ENCODE results near the gene C14orf180.

DNA sequence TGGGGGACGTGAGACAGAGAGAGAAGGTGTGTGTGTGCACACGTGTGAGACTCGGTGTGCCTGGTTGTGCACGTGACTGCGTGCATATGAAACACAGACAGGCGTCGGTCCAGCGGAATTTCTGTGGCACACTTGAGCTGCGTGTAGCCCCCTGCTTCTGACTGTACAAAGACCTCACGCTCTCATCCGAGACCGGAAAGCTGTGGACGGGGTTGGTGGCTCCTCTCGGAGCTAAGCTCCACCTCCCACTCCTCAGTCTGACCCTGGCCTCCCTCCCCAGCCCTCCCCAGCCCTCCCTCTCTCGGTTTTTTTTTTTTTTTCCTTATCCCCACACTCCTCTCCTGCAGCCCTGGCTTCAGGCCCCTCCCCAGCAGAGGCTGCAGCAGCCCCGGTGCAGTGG lies 8.3 kb upstream of the C14orf180 start:
- TF ChIP-seq, protein P1, sequence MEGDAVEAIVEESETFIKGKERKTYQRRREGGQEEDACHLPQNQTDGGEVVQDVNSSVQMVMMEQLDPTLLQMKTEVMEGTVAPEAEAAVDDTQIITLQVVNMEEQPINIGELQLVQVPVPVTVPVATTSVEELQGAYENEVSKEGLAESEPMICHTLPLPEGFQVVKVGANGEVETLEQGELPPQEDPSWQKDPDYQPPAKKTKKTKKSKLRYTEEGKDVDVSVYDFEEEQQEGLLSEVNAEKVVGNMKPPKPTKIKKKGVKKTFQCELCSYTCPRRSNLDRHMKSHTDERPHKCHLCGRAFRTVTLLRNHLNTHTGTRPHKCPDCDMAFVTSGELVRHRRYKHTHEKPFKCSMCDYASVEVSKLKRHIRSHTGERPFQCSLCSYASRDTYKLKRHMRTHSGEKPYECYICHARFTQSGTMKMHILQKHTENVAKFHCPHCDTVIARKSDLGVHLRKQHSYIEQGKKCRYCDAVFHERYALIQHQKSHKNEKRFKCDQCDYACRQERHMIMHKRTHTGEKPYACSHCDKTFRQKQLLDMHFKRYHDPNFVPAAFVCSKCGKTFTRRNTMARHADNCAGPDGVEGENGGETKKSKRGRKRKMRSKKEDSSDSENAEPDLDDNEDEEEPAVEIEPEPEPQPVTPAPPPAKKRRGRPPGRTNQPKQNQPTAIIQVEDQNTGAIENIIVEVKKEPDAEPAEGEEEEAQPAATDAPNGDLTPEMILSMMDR (conservative IDR thresholded peaks at IDR 0.05; ENCODE audit: low read depth, low read length), result no peak
- TF ChIP-seq EZH2phosphoT487 (IDR thresholded peaks at IDR 0.05; ENCODE audit: borderline replicate concordance, low read length), result no peak
